Ishikawa (cell line): ENCODE measurements around the gene NEDD4L.

Experiments used
- CEBPB ChIP-seq: IDR thresholded peaks from 2 replicates; pipeline ENCODE4 v1.6.1; 2012
- CREB1 ChIP-seq: IDR thresholded peaks from 2 replicates; pipeline ENCODE4 v1.6.1; 2012; ENCODE audit warnings: low read depth
- EGR1 ChIP-seq: IDR thresholded peaks from 2 replicates; pipeline ENCODE4 v1.6.1; 2012
- EP300 ChIP-seq: IDR thresholded peaks from 2 replicates; pipeline ENCODE4 v1.6.1; 2012; ENCODE audit warnings: borderline replicate concordance
- FOXM1 ChIP-seq: IDR thresholded peaks from 2 replicates; pipeline ENCODE4 v1.6.1; 2012; ENCODE audit warnings: low read depth, borderline replicate concordance
- NFIC ChIP-seq: IDR thresholded peaks from 2 replicates; pipeline ENCODE4 v1.6.1; 2012
- RAD21 ChIP-seq: IDR thresholded peaks from 2 replicates; pipeline ENCODE4 v1.6.1; 2012; ENCODE audit warnings: low read depth
- TAF1 ChIP-seq: IDR thresholded peaks from 2 replicates; pipeline ENCODE4 v1.6.1; 2012; ENCODE audit warnings: low read depth, mild to moderate bottlenecking
- TCF12 ChIP-seq: IDR thresholded peaks from 2 replicates; pipeline ENCODE4 v1.6.1; 2012; ENCODE audit warnings: low read depth
- TEAD4 ChIP-seq: IDR thresholded peaks from 2 replicates; pipeline ENCODE4 v1.6.1; 2012
- YY1 ChIP-seq: IDR thresholded peaks from 2 replicates; pipeline ENCODE4 v1.6.1; 2012; ENCODE audit warnings: low read depth
- ZBTB7A ChIP-seq: IDR thresholded peaks from 2 replicates; pipeline ENCODE4 v1.6.1; 2012; ENCODE audit warnings: low read depth
- TF ChIP-seq, protein P1 (sequence below): IDR thresholded peaks from 2 replicates; pipeline ENCODE4 v1.6.1; 2012; ENCODE audit warnings: low read depth, mild to moderate bottlenecking
- TF ChIP-seq, protein P2 (sequence below): IDR thresholded peaks from 2 replicates; pipeline ENCODE4 v1.6.1; 2012
- TF ChIP-seq, protein P3 (sequence below): IDR thresholded peaks from 2 replicates; pipeline ENCODE4 v1.6.1; 2012

The NEDD4L gene

DNA sequence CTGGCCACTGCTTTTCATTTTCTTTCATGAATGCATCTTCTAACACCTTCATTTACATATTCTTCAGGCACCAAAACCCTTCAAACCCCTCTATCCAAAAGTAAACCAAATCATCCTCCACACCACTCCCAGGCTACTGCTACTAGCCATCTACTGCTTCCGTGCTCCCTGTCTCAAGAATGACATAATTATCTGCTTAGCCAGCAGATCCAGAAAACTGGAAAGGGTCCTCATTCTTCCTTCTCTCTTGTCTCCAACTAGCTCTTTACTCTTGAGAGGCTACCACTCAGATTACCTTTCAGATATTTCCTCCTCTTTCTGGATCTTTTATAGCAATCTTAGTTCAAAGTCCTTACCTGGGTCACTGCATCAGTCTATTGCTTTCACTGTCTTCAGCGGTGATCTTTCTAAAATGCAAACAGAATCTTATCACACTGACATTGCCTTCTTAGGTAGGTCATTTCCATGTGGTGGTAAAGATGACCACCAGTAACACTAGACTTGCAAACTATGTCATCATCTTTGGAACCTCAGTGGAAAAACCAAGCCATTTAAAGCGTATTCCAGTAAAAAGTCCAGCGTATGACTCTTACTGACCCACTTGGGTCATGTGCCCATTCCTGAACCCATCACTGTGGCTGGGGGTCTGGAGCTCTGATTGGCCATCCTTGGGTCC lies 15.8 kb upstream of the NEDD4L start:
- TF ChIP-seq, protein P1, sequence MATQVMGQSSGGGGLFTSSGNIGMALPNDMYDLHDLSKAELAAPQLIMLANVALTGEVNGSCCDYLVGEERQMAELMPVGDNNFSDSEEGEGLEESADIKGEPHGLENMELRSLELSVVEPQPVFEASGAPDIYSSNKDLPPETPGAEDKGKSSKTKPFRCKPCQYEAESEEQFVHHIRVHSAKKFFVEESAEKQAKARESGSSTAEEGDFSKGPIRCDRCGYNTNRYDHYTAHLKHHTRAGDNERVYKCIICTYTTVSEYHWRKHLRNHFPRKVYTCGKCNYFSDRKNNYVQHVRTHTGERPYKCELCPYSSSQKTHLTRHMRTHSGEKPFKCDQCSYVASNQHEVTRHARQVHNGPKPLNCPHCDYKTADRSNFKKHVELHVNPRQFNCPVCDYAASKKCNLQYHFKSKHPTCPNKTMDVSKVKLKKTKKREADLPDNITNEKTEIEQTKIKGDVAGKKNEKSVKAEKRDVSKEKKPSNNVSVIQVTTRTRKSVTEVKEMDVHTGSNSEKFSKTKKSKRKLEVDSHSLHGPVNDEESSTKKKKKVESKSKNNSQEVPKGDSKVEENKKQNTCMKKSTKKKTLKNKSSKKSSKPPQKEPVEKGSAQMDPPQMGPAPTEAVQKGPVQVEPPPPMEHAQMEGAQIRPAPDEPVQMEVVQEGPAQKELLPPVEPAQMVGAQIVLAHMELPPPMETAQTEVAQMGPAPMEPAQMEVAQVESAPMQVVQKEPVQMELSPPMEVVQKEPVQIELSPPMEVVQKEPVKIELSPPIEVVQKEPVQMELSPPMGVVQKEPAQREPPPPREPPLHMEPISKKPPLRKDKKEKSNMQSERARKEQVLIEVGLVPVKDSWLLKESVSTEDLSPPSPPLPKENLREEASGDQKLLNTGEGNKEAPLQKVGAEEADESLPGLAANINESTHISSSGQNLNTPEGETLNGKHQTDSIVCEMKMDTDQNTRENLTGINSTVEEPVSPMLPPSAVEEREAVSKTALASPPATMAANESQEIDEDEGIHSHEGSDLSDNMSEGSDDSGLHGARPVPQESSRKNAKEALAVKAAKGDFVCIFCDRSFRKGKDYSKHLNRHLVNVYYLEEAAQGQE: no peak
- TF ChIP-seq CREB1 (no peak), RAD21 (no peak), YY1 (no peak), EGR1 (no peak), EP300 (no peak), TEAD4 (no peak), ZBTB7A (no peak), NFIC (no peak), CEBPB (no peak)

DNA sequence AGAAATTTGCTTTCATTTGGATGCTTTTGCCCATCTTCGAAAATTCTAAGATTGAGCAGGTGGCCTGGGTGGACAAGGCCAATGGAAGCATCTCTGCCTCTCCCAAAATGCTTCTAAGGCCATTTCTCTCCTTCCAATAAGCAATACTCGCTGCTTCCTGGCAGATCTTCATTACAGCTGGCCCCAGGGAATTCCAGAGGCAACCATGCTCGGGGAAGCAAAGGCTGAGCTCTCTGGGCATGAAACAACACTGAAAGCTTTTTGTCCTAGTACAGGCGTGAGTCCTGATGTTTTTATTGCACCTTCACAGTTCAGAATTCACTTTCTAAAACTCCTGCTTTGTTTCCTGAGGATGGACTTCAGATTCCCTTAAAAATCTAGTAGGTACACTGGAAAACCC lies 11.8 kb upstream of the NEDD4L start:
- TF ChIP-seq RAD21 (no peak), FOXM1 (no peak), YY1 (no peak), NFIC (no peak), CEBPB (no peak)
- TF ChIP-seq, protein P2, sequence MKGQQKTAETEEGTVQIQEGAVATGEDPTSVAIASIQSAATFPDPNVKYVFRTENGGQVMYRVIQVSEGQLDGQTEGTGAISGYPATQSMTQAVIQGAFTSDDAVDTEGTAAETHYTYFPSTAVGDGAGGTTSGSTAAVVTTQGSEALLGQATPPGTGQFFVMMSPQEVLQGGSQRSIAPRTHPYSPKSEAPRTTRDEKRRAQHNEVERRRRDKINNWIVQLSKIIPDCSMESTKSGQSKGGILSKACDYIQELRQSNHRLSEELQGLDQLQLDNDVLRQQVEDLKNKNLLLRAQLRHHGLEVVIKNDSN: no peak

DNA sequence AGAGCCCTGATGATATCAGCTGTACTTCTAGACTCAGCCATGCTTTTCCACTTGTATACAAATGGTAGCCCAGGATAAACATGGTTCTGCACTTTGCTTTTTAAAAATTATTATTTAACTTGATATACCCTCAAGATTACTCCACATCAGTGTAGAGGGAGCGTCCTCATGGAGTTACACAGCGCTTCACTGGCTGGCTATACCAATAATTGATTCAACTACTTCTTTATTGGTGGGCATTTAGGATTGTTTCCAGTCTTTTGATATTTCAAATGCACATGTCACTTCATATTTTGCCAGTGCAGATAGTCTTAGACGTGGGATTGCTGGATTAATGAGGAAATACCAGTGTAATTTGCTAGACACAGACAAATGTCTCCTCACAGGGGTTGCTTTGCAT lies 10.8 kb upstream of the NEDD4L start:
- TF ChIP-seq NFIC (no peak), TCF12 (no peak), TAF1 (no peak), EP300 (no peak), RAD21 (no peak), FOXM1 (no peak), YY1 (no peak), TEAD4 (no peak), ZBTB7A (no peak), EGR1 (no peak), CEBPB (no peak), CREB1 (no peak)
- TF ChIP-seq, protein P3, sequence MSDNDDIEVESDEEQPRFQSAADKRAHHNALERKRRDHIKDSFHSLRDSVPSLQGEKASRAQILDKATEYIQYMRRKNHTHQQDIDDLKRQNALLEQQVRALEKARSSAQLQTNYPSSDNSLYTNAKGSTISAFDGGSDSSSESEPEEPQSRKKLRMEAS: no peak
- TF ChIP-seq, protein P1: no peak
- TF ChIP-seq, protein P2: no peak

DNA sequence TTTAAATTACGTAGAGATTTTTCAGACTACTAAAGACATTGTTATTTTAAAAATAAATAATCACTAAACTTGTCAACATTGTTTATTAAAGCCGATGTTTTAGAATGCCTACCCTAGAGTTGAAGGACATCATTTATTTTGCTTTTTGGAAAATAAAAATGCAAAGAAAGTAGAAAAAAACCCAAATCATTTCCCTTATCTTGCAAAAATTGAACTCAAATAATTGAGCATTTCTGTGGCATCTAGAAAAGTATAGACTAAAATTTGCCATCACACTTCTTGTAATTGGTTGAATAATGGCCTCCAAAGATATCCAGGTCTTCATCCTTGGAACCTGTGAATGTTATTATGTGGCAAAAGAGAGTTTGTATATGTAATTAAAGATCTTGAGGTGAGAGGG lies 9.7 kb upstream of the NEDD4L start:
- TF ChIP-seq ZBTB7A: no peak
- no peak for TF ChIP-seq YY1
- no peak for TF ChIP-seq NFIC
- no peak for TF ChIP-seq RAD21
- no peak for TF ChIP-seq TEAD4
- TF ChIP-seq, protein P1: no peak
- TF ChIP-seq TAF1: no peak
- TF ChIP-seq, protein P2: no peak
- TF ChIP-seq CREB1: no peak
- no peak for TF ChIP-seq CEBPB
- TF ChIP-seq TCF12: no peak
- TF ChIP-seq FOXM1: no peak
- no peak for TF ChIP-seq EP300
- TF ChIP-seq EGR1: no peak
- TF ChIP-seq, protein P3: no peak
